ENCODE data around the gene POPDC2. TPM values are rescaled to one million over a fixed set of nuclear protein-coding genes. Genes with fewer than 3 reads are reported as not detected.
A peak's percentile ranks its signal among the peaks of the same experiment; 100 is the strongest.

The POPDC2 gene
- total RNA-seq, 2 donors from 2014 or later = 4.0 to 4.7 TPM

DNA sequence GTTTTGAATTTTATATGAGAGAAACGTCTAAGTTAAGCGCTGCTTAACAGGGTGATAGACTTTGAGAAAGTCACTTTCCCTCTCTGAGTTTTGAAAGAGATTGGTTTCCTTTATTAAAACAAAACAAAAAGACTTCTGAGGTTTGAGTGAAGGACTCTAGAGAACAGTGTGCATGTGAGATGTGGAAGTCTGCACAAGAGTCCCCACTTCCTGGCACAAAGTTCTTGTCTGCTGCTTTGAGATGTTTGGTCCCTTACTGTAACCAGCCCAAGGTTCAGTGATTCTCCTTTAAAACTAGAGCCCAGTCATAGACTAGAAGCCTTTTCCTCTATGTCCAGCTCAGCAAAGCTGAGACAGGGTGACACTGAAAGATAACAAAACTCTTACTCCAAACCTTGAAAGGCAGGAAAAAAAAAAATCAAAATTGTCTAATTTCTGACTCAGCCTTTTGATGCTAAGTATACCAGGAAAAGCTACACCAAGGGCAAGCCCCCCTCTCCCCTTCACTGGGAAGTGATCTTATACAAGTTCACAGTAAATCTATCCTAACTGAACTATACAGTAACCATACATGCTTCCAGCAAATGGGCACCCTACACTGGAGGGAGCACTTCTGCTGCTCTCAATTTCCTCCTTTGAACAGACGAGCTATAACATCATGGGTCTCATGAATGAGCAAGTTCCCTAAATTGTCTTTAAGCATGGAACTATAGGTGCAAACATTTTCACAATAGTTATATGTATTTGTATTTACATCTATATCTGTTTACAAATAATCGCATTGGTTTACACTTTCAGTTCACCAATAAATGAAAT is 2.3 kb downstream of the POPDC2 start:
- Mint-ChIP-seq H3K27ac (no peak overlapping the region), H3K9me3 (no peaks in the 10 kb centered on the region), H3K4me3 (no peak overlapping the region), H3K36me3 (ENCODE audit: low read depth) (peaks cover 6% of the 10 kb centered on the region), H3K4me1 (no peaks in the 10 kb centered on the region), H3K27me3 (no peaks in the 10 kb centered on the region)
- no peak for ATAC-seq (replicated peaks)

GRCh38 chr3:119653876-119654275 is 6.5 kb downstream of the POPDC2 start:
- Mint-ChIP-seq H3K27me3 (no peaks in the 10 kb centered on the region), H3K4me1 (no peaks in the 10 kb centered on the region), H3K36me3 (ENCODE audit: low read depth) (peaks cover 6% of the 10 kb centered on the region), H3K27ac (no peak overlapping the region), H3K9me3 (no peaks in the 10 kb centered on the region), H3K4me3 (no peak overlapping the region)
- ATAC-seq (replicated peaks) = no peak

- H3K36me3 Mint-ChIP-seq (ENCODE audit: low read depth) = peaks cover 6% of the 10 kb centered on the region
- ATAC-seq (replicated peaks) = no peak
- H3K4me1 Mint-ChIP-seq = no peaks in the 10 kb centered on the region
- H3K4me3 Mint-ChIP-seq = no peak overlapping the region
- no peaks in the 10 kb centered on the region for H3K27me3 Mint-ChIP-seq
- H3K27ac Mint-ChIP-seq = no peak overlapping the region
- no peaks in the 10 kb centered on the region for H3K9me3 Mint-ChIP-seq
Measured at GRCh38 chr3:119652306-119653033, 7.9 kb downstream of the POPDC2 start.

GRCh38 chr3:119649761-119650160 is 10.6 kb downstream of the POPDC2 start:
- H3K9me3 Mint-ChIP-seq = no peaks in the 10 kb centered on the region
- peaks cover 14% of the 10 kb centered on the region for H3K36me3 Mint-ChIP-seq (ENCODE audit: low read depth)
- no peak overlapping the region for H3K27ac Mint-ChIP-seq
- H3K4me1 Mint-ChIP-seq = no peaks in the 10 kb centered on the region
- ATAC-seq (replicated peaks) = no peak
- H3K27me3 Mint-ChIP-seq = no peaks in the 10 kb centered on the region
- H3K4me3 Mint-ChIP-seq = no peak overlapping the region

- Mint-ChIP-seq H3K27me3 (no peaks in the 10 kb centered on the region), H3K9me3 (no peaks in the 10 kb centered on the region), H3K4me3 (no peak overlapping the region), H3K4me1 (peaks cover 8% of the 10 kb centered on the region), H3K27ac (no peak overlapping the region), H3K36me3 (ENCODE audit: low read depth) (peaks cover 14% of the 10 kb centered on the region)
- no peak for ATAC-seq (replicated peaks)
Measured at GRCh38 chr3:119647843-119648575, 12.4 kb downstream of the POPDC2 start.

DNA sequence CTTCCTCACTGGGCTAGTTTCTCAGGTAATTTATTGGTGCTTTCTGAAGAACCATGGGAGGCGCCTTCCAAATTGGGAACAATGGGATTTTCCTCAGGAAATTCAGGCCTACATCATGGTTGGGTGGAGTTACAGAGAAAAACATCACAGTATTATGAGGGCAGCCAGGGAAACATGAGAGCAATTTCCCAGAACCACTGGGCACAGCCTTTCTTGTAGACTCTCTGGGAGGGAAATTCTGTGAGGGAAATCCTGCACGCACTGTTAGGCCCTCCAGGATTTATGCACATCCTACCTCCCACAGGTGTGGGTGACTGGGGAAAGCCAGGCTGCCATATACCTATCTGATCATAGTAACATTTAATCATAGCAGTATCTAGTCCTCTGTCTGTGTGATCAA is 13.2 kb downstream of the POPDC2 start:
- Mint-ChIP-seq H3K4me3 (no peak overlapping the region), H3K4me1 (peaks cover 14% of the 10 kb centered on the region), H3K36me3 (ENCODE audit: low read depth) (peaks cover 14% of the 10 kb centered on the region), H3K27me3 (no peaks in the 10 kb centered on the region), H3K27ac (no peak overlapping the region), H3K9me3 (no peaks in the 10 kb centered on the region)
- no peak for ATAC-seq (replicated peaks)

- Mint-ChIP-seq H3K27me3 (no peaks in the 10 kb centered on the region), H3K36me3 (ENCODE audit: low read depth) (peaks cover 21% of the 10 kb centered on the region), H3K4me3 (no peak overlapping the region), H3K4me1 (peaks cover 14% of the 10 kb centered on the region), H3K9me3 (no peaks in the 10 kb centered on the region), H3K27ac (peak overlapping the region; percentile 2)
- no peak for ATAC-seq (replicated peaks)
Measured at GRCh38 chr3:119645813-119646212, 14.6 kb downstream of the POPDC2 start.

GRCh38 chr3:119644481-119644880 is 15.9 kb downstream of the POPDC2 start:
- ATAC-seq (replicated peaks) = no peak
- H3K27me3 Mint-ChIP-seq = no peaks in the 10 kb centered on the region
- no peak overlapping the region for H3K4me3 Mint-ChIP-seq
- peaks cover 33% of the 10 kb centered on the region for H3K36me3 Mint-ChIP-seq (ENCODE audit: low read depth)
- peaks cover 4% of the 10 kb centered on the region for H3K9me3 Mint-ChIP-seq
- H3K4me1 Mint-ChIP-seq = peaks cover 23% of the 10 kb centered on the region
- no peak overlapping the region for H3K27ac Mint-ChIP-seq

DNA sequence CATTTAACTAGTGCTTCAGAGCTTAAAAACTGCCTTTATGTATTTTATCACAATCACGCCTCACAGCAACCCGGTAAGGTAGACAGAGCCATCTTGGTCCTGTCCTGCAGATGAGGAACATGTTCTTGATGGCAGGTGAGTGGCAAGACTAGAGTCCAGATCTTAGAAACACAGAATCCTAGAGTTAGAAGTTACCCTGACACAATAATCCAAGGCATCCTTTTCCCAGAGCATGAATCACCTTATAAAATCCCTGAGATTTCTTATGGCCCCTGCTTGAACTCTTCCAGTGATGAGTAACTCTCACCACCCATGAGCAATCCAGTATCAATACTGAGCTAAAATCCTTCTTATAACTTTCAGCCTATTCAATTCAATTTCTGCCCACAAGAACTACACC is 16.9 kb downstream of the POPDC2 start:
- no peaks in the 10 kb centered on the region for H3K27me3 Mint-ChIP-seq
- peaks cover 34% of the 10 kb centered on the region for H3K36me3 Mint-ChIP-seq (ENCODE audit: low read depth)
- peak overlapping the region; percentile 44 for H3K4me3 Mint-ChIP-seq
- H3K27ac Mint-ChIP-seq = peak overlapping the region; percentile 80
- peaks cover 4% of the 10 kb centered on the region for H3K9me3 Mint-ChIP-seq
- ATAC-seq (replicated peaks) = peak; percentile 22
- H3K4me1 Mint-ChIP-seq = peaks cover 29% of the 10 kb centered on the region

GRCh38 chr3:119642746-119643473 is 17.5 kb downstream of the POPDC2 start:
- peaks cover 34% of the 10 kb centered on the region for H3K36me3 Mint-ChIP-seq (ENCODE audit: low read depth)
- H3K27me3 Mint-ChIP-seq = no peaks in the 10 kb centered on the region
- H3K9me3 Mint-ChIP-seq = peaks cover 4% of the 10 kb centered on the region
- H3K27ac Mint-ChIP-seq = peak overlapping the region; percentile 80
- peak overlapping the region; percentile 44 for H3K4me3 Mint-ChIP-seq
- ATAC-seq (replicated peaks) = peak; percentile 33
- H3K4me1 Mint-ChIP-seq = peaks cover 33% of the 10 kb centered on the region

GRCh38 chr3:119641416-119641815 is 19.0 kb downstream of the POPDC2 start:
- Mint-ChIP-seq H3K27ac (no peak overlapping the region), H3K4me1 (peaks cover 40% of the 10 kb centered on the region), H3K36me3 (ENCODE audit: low read depth) (peaks cover 23% of the 10 kb centered on the region), H3K27me3 (no peaks in the 10 kb centered on the region), H3K4me3 (no peak overlapping the region), H3K9me3 (peaks cover 8% of the 10 kb centered on the region)
- no peak for ATAC-seq (replicated peaks)

- ATAC-seq (replicated peaks) = peak; percentile 49
- peak overlapping the region; percentile 61 for H3K4me3 Mint-ChIP-seq
- no peaks in the 10 kb centered on the region for H3K27me3 Mint-ChIP-seq
- peaks cover 42% of the 10 kb centered on the region for H3K4me1 Mint-ChIP-seq
- H3K27ac Mint-ChIP-seq = peak overlapping the region; percentile 85
- peaks cover 8% of the 10 kb centered on the region for H3K9me3 Mint-ChIP-seq
- H3K36me3 Mint-ChIP-seq (ENCODE audit: low read depth) = peaks cover 20% of the 10 kb centered on the region
Measured at GRCh38 chr3:119639494-119640350, 20.7 kb downstream of the POPDC2 start.

GRCh38 chr3:119637679-119638477 is 22.5 kb downstream of the POPDC2 start:
- ATAC-seq (replicated peaks) = peak; percentile 40
- H3K4me3 Mint-ChIP-seq = peak overlapping the region; percentile 61
- no peaks in the 10 kb centered on the region for H3K27me3 Mint-ChIP-seq

More at GRCh38 chr3:119637679-119638477, 22.5 kb downstream of the POPDC2 start:
- Mint-ChIP-seq H3K4me1 (peaks cover 34% of the 10 kb centered on the region), H3K9me3 (peaks cover 8% of the 10 kb centered on the region), H3K36me3 (ENCODE audit: low read depth) (peaks cover 20% of the 10 kb centered on the region), H3K27ac (peak overlapping the region; percentile 85)
